Breast epithelium (tissue), 3 donors: ENCODE measurements around the gene AGBL1.

Experiments used
- POLR2A ChIP-seq: fragments of 450-650 bp; IDR thresholded peaks from one replicate; pipeline ENCODE4 v1.6.1; 2016; ENCODE audit warnings: antibody characterized with exemption, mild to moderate bottlenecking, moderate library complexity
- POLR2AphosphoS5 ChIP-seq, 3 donors: sonication (generic); formaldehyde crosslinking; IDR thresholded peaks; one replicate each; pipeline ENCODE4 v1.6.1; 2017; ENCODE audit warnings: antibody characterized with exemption in 3 of 3
- TF ChIP-seq, protein P1 (sequence below), 3 donors: fragments of 450-650 bp; IDR thresholded peaks; one replicate each; pipeline ENCODE4 v1.5.1; 2016 to 2017; ENCODE audit warnings: antibody characterized with exemption in 3 of 3, mild to moderate bottlenecking in 3 of 3, moderate library complexity in 3 of 3

DNA sequence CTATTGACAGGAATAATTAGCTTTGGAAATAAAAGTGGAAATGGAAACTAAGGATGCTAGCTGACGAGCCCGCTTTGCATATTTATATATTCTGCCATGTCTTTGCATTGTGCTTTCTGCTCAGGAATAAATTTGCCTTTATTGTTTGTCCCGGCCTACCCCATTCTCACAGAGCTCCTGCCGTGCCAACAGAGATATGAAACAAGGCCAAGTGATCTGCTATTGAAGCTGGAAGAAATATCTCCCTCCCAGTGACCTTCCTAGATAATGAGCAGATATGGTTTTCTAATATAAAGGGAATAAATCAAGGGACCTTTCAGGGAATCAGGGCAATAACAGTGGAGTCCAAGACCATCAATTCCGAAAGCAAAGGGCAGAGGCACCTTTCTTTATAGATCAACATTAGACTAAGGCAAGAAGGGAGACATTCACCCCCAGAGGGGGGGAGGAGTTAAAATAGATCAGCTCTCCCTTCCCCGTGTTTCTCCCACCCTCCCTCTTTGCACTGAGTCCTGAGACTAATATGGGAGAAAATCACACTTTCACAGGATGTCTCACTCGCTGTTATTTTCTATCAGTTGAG is 664.6 kb downstream of the AGBL1 start:
- TF ChIP-seq POLR2A (no peak), POLR2AphosphoS5 (IDR thresholded peaks at IDR 0.05) (no peak)
- TF ChIP-seq, protein P1, sequence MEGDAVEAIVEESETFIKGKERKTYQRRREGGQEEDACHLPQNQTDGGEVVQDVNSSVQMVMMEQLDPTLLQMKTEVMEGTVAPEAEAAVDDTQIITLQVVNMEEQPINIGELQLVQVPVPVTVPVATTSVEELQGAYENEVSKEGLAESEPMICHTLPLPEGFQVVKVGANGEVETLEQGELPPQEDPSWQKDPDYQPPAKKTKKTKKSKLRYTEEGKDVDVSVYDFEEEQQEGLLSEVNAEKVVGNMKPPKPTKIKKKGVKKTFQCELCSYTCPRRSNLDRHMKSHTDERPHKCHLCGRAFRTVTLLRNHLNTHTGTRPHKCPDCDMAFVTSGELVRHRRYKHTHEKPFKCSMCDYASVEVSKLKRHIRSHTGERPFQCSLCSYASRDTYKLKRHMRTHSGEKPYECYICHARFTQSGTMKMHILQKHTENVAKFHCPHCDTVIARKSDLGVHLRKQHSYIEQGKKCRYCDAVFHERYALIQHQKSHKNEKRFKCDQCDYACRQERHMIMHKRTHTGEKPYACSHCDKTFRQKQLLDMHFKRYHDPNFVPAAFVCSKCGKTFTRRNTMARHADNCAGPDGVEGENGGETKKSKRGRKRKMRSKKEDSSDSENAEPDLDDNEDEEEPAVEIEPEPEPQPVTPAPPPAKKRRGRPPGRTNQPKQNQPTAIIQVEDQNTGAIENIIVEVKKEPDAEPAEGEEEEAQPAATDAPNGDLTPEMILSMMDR (IDR thresholded peaks at IDR 0.05) = no peak
